A673 (cell line): ENCODE measurements around the gene CBX2. TPM values are rescaled to one million over a fixed set of nuclear protein-coding genes. Genes with fewer than 3 reads are reported as not detected.
"Not testable (repeated sequence)": the region's sequence is repeated elsewhere in the genome, so short reads cannot be mapped to it uniquely, and the experiment has no call there.

Source experiments
- BruUV-seq: library from RNA; stranded (reverse); fragments of 400-500 nt; replicated peaks from 2 replicates; lab custom pipeline; 2021; lab: Mats Ljungman, UMichigan
- CTCF ChIA-PET: fragments of 300-600 bp; sonication (Branson Sonifier 250); formaldehyde crosslinking; loops from one replicate; lab custom pipeline; 2022; ENCODE audit warnings: antibody characterized with exemption; lab: Charles Lee
- POLR2A ChIA-PET: fragments of 300-600 bp; sonication (Branson Sonifier 250); formaldehyde crosslinking; loops from one replicate; lab custom pipeline; 2022; ENCODE audit warnings: antibody characterized with exemption; ENCODE audit not compliant: low non-redundant PET; lab: Charles Lee
- DNase-seq: peaks from one replicate; pipeline ENCODE4 v3.0.0-alpha.2; 2015; ENCODE audit warnings: low spot score
- H3K27ac ChIP-seq: fragments of 200-600 bp; sonication (generic); 2 replicates; pipeline ENCODE4 v1.5.1; 2016; ENCODE audit warnings: mixed run types, low read depth, mild to moderate bottlenecking, mixed read lengths, antibody characterized with exemption, low read length; ENCODE audit not compliant: poor library complexity, severe bottlenecking
- H3K27me3 ChIP-seq: fragments of 200-600 bp; sonication (generic); replicated peaks from 2 replicates; pipeline ENCODE4 v1.6.1; 2017; ENCODE audit warnings: mixed run types, low read depth, mild to moderate bottlenecking, mixed read lengths, antibody characterized with exemption, low read length; ENCODE audit not compliant: insufficient read depth, poor library complexity
- H3K36me3 ChIP-seq: fragments of 200-600 bp; sonication (generic); 2 replicates; pipeline ENCODE4 v1.6.1; 2016; ENCODE audit warnings: mixed run types, mild to moderate bottlenecking, mixed read lengths, antibody characterized with exemption, low read length; ENCODE audit not compliant: insufficient read depth, poor library complexity, severe bottlenecking
- H3K4me1 ChIP-seq: fragments of 200-600 bp; sonication (generic); 2 replicates; pipeline ENCODE4 v1.6.1; 2017; ENCODE audit warnings: mixed run types, mild to moderate bottlenecking, mixed read lengths, antibody characterized with exemption, low read length; ENCODE audit not compliant: insufficient read depth, poor library complexity, severe bottlenecking
- H3K4me3 ChIP-seq: fragments of 200-600 bp; sonication (generic); 2 replicates; pipeline ENCODE4 v1.5.1; 2016; ENCODE audit warnings: low read depth, mixed run types, mild to moderate bottlenecking, mixed read lengths, low read length; ENCODE audit not compliant: poor library complexity, severe bottlenecking
- H3K9me3 ChIP-seq: fragments of 200-600 bp; sonication (generic); 2 replicates; pipeline ENCODE4 v1.6.1; 2016; ENCODE audit warnings: mixed run types, low read depth, mild to moderate bottlenecking, mixed read lengths, antibody characterized with exemption, low read length; ENCODE audit not compliant: poor library complexity, severe bottlenecking
- EZH2 ChIP-seq: fragments of 200-600 bp; sonication (generic); IDR thresholded peaks from 2 replicates; pipeline ENCODE4 v1.6.1; 2017; ENCODE audit warnings: borderline replicate concordance, low read depth, mild to moderate bottlenecking, mixed read lengths, antibody characterized with exemption, low read length; ENCODE audit not compliant: poor library complexity, severe bottlenecking
- intact Hi-C: fragments of 100-400 bp; cut with micrococcal nuclease; formaldehyde crosslinking; loops from one replicate; pipeline ENCODE4 v1.10.0; 2022; ENCODE audit not compliant: unreplicated experiment
- total RNA-seq: library from RNA; stranded (reverse); gene quantifications from 2 replicates; pipeline ENCODE4 v1.2.3, GENCODE V29; 2021
- TF ChIP-seq, protein P1 (sequence below): fragments of 300-800, 200-600 bp; sonication (generic); conservative IDR thresholded peaks from 2 replicates; pipeline ENCODE4 v1.5.1; 2017; ENCODE audit warnings: low read depth, mild to moderate bottlenecking, antibody characterized with exemption, low read length, moderate library complexity, mixed read lengths

Gene CBX2
- total RNA-seq, 1 experiment from 2014 or later, result 59.5 TPM

DNA sequence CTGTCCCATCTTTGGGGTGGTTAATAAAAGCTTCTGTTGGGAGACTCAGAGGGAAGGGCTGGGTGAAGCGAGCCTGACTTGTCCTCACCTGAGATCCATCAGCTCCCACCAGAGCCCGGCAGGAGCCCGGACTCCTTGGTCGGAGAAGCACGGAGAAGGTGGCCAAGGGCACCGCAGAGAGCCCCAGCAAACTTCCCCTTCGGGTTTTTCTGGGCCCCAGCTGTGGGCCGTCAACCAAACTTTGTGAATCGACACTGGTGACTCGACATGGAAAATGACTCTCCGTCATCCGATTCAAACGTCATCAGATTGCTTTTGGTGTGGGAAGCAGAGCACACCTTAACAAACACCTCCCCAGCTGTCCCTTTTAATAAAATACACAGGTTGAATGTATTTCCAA, 25.8 kb upstream of the CBX2 start:
- H3K27ac ChIP-seq, result no peak overlapping the region
- BruUV-seq, result no TSS peak
- no peak overlapping the region for H3K4me3 ChIP-seq
- ChIA-PET POLR2A (no interaction called here), CTCF (interaction anchor here (0.5 kb wide), 1 partner anchor 9 kb away, joined by 7 read pairs; no protein-coding TSS in a partner anchor)
- intact Hi-C loops, result no loop called here
- no peak for DNase-seq
- H3K9me3 ChIP-seq, result no peaks in the 10 kb centered on the region
- peaks cover 17% of the 10 kb centered on the region for H3K27me3 ChIP-seq
- no peaks in the 10 kb centered on the region for H3K36me3 ChIP-seq
- TF ChIP-seq, protein P1, sequence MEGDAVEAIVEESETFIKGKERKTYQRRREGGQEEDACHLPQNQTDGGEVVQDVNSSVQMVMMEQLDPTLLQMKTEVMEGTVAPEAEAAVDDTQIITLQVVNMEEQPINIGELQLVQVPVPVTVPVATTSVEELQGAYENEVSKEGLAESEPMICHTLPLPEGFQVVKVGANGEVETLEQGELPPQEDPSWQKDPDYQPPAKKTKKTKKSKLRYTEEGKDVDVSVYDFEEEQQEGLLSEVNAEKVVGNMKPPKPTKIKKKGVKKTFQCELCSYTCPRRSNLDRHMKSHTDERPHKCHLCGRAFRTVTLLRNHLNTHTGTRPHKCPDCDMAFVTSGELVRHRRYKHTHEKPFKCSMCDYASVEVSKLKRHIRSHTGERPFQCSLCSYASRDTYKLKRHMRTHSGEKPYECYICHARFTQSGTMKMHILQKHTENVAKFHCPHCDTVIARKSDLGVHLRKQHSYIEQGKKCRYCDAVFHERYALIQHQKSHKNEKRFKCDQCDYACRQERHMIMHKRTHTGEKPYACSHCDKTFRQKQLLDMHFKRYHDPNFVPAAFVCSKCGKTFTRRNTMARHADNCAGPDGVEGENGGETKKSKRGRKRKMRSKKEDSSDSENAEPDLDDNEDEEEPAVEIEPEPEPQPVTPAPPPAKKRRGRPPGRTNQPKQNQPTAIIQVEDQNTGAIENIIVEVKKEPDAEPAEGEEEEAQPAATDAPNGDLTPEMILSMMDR, result no peak
- no peak for TF ChIP-seq EZH2
- peaks cover 19% of the 10 kb centered on the region for H3K4me1 ChIP-seq

DNA sequence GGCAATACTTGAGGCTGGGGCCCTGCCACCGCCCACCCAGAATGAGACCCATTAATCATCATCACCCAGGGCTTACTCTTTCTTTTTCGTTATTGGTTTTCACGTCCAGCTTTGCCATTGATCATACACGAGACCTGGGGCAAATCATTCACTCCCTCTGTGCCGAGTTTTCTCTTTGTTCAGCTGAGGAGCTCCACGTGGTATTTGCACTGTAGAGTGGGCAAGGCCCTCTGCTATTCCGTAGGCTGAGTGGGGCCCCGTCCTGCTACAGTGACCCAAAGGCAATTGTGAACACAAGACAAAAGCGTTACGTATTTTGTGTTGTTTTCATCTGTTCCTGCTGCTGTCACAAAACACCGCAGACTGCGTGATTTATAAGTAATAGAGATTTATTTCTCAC, 23.6 kb upstream of the CBX2 start:
- no peak overlapping the region for H3K27ac ChIP-seq
- no TSS peak for BruUV-seq
- peaks cover 8% of the 10 kb centered on the region for H3K4me1 ChIP-seq
- intact Hi-C loops, result no loop called here
- H3K4me3 ChIP-seq, result no peak overlapping the region
- no peaks in the 10 kb centered on the region for H3K36me3 ChIP-seq
- ChIA-PET CTCF (no interaction called here), POLR2A (no interaction called here)
- no peaks in the 10 kb centered on the region for H3K27me3 ChIP-seq
- H3K9me3 ChIP-seq, result no peaks in the 10 kb centered on the region
- DNase-seq, result no peak
- TF ChIP-seq, protein P1, result no peak
- TF ChIP-seq EZH2, result no peak

DNA sequence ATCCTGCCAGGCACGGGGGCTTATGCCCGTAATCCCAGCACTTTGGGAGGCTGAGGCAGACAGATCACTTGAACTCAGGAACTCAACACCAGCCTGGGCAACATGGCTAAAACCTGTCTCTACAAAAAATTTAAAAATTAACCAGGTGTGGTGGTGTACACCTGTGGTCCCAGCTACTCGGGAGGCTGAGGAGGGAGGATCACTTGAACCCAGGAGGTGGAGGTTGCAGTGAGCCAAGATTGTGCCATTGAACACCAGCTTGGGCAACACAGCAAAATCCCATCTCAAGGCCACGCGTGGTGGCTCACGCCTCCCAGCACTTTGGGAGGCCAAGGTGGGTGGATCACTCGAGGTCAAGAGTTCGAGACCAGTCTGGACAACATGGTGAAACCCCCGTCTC, 23.0 kb upstream of the CBX2 start:
- H3K4me3 ChIP-seq, BruUV-seq, CTCF ChIA-PET, H3K27ac ChIP-seq, H3K9me3 ChIP-seq, H3K27me3 ChIP-seq, intact Hi-C loops, H3K4me1 ChIP-seq, H3K36me3 ChIP-seq, POLR2A ChIA-PET, DNase-seq: not testable (repeated sequence)

DNA sequence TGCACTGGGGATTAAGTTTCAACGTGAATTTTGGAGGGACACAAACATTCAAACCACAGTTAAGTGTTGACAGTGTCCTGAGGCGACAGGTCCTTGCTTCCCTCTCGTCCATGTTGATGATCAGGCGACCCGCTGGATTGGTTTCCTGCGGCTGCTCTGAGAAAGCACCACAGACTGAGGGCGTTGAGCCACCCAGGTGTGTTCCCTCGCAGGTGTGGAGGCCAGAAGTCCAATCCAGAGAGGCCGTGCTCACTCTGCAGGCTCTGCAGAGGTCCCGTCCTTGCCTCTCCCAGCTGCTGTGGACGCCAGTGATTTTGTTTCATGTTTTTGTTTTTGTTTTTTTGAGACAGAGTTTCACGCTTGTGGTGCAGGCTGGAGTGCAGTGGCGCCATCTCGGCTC, 22.4 kb upstream of the CBX2 start:
- no peaks in the 10 kb centered on the region for H3K36me3 ChIP-seq
- POLR2A ChIA-PET, result no interaction called here
- no peaks in the 10 kb centered on the region for H3K9me3 ChIP-seq
- TF ChIP-seq EZH2, result no peak
- TF ChIP-seq, protein P1, result no peak
- no peaks in the 10 kb centered on the region for H3K4me1 ChIP-seq
- no TSS peak for BruUV-seq
- CTCF ChIA-PET, result no interaction called here
- no peak overlapping the region for H3K27ac ChIP-seq
- no peaks in the 10 kb centered on the region for H3K27me3 ChIP-seq
- no peak for DNase-seq
- intact Hi-C loops, result no loop called here
- no peak overlapping the region for H3K4me3 ChIP-seq
